D341Med (cell line): ENCODE data around the gene ABCC11.
"Not testable (repeated sequence)": the region's sequence is repeated elsewhere in the genome, so short reads cannot be mapped to it uniquely, and the experiment has no call there.

Source experiments
- DNase-seq: peaks from one replicate; pipeline ENCODE4 v3.0.0; 2012; ENCODE audit warnings: low spot score

ABCC11 gene

DNA sequence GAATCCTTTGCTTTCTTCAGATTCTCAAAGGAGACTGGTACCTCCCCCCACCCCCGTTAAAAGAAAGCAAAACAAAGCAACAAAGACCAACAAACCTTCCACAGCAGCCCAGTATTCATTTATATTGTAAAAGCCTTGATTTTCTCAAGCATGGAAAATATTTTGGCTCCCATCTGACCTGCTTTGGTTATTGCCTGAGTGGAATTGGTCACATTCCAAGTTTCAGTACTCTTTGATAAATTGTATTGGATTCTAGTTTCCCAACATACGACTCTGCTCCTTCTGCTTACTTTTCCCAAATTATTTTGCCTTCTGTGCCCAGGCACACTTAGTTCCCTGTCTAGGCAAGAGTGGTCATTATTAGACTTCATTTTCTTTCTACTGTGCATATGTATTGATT, 1.3 kb downstream of the ABCC11 start:
- DNase-seq = no peak

DNA sequence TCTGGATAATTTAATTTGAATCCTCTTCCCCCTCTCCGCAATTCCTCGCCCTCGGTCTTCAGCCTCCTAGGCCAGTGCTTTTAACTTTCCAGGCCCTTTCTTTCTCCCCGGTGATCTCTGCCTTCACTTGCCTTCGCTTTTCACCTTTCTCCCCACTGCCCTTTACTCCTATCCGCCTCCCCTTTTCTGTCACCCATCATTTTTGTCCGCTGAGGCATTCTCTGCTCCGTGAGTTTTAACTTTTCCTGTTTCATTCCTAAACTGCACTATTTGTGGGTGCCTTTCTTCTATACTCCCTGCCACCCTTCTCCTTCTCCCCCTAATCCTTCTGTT, 2.5 kb downstream of the ABCC11 start:
- DNase-seq = no peak

DNA sequence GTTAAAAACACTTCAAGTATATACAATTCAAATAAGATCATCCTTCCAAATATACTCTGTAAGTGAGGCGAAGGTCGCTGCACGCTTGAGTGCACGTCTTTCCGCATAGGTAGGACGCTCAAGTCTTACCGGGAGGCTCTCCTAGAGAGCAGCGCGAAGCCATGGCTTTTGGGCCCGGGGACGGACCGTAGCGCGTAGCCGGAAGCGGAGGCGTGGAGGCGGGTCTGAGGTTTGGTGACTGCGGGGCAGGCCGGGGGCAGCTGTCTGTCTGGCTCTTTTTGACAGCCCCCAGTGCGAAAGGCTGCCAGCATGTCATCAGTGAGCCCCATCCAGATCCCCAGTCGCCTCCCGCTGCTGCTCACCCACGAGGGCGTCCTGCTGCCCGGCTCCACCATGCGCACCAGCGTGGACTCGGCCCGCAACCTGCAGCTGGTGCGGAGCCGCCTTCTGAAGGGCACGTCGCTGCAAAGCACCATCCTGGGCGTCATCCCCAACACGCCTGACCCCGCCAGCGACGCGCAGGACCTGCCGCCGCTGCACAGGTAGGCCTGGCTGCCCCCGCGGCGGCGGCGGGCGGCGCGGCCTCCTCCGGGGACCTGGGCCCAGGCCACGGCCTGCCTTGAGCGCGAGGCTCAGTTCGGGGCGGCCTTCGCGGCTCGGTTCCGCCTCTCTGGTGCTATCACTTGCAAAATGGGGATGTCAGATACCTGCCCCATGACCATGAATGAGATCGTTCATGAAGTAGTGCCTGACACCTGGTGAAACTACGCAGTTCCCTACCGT, 3.1 kb downstream of the ABCC11 start, which contains the start of gene LONP2:
TSS of gene LONP2 (plus strand) at position 221 of the 783 bp plus-strand sequence. CDS start at position 310, 89 bp downstream.
- DNase-seq = peak; percentile 90

DNA sequence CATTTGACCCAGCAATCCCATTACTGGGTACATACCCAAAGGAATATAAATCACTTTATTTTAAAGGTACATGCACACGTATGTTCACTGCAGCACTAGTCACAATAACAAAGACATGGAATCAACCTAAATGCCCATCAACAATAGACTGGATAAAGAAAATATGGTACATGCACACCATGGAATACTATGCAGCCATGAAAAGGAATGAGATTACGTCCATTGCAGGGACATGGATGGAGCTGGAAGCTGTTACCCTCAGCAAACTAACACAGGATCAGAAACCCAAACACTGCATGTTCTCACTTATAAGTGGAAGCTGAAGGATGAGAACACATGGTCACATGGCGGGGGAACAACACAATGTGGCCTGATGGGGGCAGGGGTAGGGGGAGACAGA, 7.2 kb downstream of the ABCC11 start:
- DNase-seq = not testable (repeated sequence)

DNA sequence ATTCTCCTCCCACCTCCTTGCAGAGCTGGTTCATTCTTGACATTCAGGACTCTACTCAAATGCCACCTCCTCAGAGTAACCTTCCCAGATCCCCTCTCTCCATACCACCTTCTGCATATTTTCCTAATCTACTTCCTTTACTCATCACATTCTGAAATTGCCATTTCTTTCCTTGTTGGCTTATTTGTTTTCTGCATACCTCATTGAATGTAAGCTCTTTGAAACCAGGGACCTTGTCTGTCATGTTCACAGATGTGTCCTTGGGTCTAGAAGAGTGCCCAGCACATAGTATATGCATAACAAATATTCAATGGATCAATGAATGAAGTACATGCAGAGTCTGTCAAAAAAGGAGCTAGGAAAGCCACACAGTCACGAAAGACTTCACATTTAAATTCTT, 11.1 kb downstream of the ABCC11 start:
- DNase-seq = no peak

DNA sequence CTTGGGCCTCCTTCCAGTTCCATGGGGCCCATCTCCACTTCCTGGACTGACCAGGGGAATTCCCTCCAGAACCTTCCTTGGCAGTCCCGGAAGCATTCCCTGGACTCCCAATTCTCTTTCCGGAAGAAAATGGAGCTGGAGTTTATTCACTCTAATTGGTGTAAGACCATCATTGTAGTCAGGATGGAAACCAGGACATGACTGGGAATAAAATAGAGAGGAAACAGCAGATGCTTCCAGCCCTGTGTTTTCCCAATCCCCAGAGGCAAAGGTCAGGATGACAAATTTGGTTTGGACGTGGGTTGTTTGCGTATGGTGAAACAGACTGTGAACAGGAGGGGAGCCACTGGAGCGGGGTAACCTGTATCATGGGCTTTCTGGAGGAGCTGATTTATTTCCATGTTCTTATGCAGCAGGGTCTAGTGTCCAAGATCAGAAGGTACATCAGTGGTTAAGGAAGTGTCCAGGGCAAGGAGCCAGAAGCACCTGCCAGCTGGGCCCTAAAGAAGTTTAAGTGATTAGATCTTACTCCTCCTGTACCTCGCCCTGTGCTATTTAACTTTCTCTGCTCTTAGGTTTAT, 11.7 kb downstream of the ABCC11 start:
- no peak for DNase-seq

DNA sequence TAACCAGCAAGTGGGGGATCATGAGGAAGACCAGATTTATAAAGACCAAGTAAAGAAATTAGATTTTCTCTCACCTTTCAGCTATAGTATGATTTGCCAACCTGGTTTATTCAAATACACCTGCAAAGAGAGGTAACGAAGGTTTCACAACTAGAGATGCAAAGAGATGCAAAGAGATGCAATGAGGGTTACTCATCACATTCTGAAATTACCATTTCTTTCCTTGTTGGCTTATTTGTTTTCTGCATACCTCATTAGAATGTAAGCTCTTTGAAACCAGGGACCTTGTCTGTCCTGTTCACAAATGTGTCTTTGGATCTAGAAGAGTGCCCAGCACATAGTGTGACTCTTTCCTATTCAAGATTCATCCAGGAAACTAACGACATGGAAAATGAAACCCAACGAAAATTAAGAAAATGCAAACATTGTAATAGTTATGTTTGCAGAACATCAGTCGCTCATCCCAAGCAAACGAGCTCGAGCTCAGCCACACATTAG, 12.2 kb downstream of the ABCC11 start:
- no peak for DNase-seq

DNA sequence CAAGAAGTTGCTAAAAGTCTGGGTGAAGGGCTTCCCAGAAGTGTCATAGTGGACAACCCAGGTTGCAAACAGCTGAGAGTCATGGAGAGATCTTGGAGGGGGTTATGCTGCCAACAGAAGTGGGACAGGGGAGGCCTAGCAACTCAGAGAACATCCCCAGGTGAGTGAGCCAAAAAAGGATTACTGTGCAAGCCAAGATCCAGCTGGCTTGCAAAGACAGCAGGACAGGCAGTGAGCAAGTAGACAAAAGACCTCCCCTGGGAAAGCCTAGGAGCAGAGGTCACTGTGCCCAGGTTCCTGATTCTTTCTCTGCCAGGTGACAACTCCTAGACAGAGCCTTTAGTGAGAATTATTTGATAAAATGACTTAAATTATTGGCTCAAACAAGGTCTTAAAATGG, 12.7 kb downstream of the ABCC11 start:
- DNase-seq = no peak

DNA sequence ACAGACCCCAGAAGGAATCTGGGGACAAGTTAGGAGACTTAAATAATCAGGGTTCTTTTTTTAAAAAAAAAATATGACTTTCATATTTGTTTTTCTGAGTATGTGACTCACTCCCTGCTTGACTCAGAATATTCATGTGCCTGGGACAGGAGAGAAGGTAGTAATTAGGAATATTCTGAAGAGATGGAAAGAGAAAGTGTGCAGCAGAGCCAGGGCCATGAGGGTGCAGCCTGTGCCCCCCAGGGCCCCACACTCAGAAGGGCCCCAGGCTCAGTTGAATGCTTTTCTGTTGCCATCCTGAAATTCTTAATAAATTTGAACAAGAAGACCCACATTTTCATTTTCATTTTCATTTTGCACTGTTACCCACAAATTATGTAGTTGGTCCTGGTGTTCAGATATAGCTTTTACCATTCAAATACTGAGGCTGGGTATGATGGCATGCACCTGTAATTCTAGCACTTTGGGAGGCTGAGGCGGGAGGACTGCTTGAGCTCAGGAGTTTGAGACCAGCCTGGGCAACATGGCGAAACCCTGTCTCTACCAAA, 14.8 kb downstream of the ABCC11 start:
- DNase-seq = no peak

DNA sequence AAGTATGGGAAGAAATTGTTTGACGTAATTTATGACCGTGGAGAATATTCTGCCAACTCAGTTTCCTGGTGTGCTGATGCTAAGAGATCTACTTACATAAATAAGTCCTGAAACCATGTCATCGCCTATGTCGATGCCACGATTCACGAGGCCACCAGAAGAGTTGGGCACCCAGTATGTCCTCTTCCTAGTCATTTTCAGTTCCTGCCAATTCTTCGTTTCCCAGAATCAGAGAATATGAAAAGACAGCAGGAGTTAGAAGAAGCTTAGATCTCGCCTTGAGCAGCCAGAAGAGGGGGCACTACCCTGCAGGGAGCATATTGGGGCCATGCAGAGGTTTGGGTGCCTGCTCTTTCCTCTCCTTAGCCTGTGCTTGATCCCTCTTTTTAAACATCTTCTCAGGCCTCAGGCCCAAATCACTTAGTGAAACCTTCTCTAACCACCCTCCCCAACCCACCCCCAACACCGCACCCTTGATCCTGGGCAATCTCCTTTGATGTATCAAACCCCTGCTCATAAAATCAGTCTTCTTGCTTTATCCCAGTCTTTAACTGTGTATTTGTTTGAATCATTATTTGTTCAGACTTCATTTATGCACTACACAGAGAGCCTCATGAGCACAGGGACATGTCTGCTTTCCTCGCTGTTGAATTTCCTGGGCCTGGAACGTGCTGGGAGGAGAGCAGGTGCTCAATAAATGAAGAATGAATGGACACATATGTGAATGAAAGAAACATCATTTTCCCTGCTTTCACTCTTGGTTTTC, 15.4 kb downstream of the ABCC11 start:
- peak; percentile 65 for DNase-seq

DNA sequence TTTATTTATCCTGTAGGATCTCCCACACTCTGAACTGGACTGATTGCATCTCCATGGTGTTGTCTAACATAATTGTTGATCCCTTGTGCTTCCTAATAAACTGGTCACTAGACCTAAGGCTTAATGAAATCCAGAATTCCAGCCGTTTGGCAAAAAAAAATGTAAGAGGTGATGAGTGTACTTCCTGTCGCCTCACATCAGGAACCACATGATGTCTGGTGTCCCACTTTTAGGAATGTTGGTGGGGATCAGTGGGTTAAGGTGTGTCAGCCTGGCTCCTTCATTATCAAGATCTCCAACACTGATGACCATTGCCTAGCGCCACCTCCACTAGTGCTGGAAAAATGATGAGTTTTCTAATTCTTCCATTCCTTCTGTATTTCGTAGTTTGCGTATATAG, 21.9 kb downstream of the ABCC11 start:
- DNase-seq = no peak

DNA sequence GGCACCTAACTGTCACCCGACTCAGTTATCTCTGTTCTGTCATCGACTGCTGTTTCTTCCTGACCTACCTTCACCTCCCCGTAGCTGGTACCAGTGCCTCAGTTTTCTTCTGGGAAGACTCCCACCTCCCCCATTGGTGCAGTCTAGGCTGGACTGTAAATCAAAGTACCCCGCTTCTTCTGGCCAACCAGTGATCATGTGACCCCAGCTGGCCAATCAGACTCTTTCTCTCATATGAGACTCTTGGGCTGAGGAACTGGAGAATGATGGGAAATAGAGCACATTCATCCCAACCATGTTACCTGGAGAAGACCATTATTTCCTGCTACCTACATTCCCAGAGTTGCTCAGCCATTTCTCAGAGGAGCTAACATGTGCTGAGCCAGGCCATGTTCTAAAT, 23.8 kb downstream of the ABCC11 start:
- DNase-seq = no peak

DNA sequence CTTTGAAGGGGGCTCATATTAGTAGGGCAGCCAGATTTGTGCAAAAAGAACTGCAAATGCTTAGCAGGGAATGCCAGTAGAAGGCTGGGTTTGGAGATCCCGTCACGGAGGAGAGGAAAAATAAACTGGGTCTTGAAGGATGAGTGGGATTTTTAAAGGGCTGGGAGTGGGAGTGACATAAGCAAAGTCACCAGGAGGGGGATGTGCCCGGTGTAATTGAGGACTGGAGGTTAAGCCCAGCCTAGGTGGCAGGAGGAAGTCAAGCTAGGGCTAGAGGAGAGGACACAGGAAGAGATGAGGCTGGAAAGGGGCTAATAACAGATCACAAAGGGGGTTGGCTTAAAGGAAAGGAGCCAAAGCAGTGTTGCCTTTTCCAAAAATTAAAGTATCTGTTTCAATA, 26.4 kb downstream of the ABCC11 start:
- DNase-seq = no peak

DNA sequence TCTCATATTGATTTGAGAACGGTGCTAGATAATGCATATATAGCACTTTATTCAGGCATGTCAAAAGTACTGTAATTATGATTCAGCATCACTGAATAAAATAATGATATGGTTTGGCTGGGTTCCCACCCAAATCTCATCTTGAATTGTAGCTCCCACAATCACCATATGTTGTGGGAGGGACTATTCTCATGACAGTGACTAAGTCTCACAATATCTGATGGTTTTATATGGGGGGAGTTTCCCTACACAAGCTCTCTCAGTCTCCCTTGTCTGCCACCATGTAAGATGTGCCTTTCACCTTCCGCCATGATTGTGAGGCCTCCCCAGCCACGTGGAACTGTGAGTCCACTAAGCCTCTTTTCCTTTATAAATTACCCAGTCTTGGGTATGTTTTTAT, 28.9 kb downstream of the ABCC11 start:
- DNase-seq = no peak

DNA sequence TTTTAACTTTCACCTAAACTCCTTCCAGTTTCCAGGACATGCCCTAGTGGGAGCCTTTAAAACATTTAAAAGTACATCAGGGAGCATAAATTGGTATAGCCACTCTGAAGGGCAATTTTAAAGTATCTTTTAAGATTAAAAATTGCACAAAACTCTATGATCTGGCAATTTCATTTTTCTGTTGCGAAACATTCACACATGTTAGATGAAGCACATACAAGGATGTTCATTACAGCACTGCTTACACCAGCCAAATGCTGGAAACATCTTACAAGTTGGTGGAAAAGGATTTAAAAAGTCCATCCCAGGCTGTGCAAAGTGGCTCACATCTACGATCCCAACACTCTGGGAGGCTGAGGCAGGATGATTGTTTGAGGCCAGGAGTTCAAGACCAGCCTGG, 29.6 kb downstream of the ABCC11 start:
- no peak for DNase-seq

DNA sequence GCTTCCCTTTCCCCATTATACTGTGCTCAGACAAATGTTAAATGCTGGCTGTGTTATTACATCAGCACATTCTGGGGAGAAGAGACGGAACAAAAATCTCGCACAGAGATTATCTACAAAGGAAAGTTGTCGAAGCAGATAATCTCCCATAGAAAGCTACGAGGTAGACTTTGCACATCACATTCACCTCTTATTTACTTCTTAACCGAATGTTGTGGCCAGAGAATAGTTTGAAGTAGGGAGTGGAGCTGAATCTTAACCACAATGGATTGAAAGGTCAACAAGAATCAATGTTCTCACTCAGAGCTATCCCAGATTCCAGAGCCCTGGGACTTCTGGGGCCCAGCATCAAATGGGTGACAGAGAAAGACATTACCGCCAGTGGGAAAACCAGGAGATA, 31.6 kb downstream of the ABCC11 start:
- DNase-seq = no peak

DNA sequence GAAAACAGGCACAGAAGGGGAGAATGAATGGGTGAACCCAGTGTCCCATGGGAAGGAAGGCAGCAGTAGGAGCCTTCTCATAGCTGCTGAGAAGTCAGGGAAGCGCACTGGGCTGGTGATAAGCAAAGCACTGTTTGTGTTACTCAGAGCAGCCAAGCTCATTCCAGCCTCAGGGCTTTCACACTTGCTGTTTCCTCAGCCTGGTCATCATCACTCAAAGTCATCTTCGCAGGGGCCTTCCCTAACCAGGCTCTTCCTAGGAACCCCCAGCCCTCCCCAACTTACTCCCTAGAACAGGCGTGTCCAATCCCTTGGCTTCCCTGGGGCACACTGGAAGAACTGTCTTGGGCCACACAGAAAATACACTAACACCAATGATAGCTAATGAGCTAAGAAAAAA, 35.3 kb downstream of the ABCC11 start:
- DNase-seq = no peak

DNA sequence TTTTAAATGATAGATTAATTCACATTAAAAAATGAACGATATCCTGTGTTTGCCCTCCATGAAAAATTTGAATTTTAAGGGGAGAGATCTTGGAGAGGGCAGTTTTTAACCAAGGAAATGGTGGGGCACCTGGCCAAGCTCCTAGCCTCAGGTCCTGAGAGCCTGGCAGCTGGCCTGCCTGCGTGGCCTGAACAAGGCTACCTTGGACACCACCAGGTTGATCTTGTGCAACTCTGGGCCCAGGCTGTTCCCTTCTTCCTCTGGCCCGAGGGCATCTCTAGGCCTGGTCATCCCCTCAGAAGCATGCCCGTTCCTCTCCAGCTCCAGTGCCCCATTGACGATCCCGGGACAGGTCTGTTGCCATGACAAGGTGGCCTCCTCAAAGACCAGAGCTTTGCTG, 36.6 kb downstream of the ABCC11 start:
- DNase-seq = no peak

DNA sequence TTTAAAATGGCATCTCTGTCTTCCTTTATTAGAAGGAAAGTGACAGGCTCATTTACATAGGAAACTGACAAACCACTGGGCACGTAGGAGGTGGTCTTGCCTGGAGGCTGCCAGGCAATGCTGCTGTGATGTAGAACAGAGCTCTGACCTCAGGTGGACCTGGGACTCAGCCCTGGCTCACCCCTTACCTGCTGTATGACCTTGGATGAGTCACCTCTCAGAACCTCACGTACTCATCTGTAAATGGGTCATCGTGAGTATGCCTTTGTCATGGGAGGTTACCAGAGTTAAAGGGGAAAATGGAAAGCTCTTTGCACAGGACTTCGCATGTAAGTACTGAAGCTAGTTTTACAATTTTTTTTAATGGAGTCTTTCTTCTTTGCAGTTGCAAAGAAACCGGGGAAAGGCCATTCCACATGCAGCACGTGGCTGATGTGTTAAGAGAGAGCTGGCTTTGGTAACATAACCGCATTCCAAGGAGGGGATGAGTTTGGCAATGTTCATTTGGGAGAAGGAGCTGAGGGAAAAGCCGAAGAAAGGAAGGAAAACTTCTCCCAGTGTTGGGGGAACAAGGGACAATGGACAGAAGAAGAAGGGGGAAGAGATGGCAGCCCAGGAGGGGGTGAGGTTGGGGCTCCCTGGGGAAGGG, 40.6 kb downstream of the ABCC11 start:
- DNase-seq = no peak

DNA sequence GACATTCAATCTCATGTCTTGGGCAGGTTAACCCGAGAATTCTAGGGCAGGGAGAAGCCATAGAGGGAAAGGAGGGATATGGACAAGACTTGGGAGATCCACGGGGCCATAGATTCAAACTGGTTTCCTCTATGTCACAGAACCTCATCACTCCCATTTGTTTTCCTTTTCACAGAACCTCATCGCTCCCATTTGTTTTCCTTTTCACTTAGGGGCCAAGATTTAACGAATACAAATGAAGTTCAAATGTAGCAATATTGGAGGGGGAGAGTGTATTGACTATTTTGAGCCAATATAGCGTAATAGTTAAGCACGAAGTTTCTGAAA, 42.6 kb downstream of the ABCC11 start:
- no peak for DNase-seq

DNA sequence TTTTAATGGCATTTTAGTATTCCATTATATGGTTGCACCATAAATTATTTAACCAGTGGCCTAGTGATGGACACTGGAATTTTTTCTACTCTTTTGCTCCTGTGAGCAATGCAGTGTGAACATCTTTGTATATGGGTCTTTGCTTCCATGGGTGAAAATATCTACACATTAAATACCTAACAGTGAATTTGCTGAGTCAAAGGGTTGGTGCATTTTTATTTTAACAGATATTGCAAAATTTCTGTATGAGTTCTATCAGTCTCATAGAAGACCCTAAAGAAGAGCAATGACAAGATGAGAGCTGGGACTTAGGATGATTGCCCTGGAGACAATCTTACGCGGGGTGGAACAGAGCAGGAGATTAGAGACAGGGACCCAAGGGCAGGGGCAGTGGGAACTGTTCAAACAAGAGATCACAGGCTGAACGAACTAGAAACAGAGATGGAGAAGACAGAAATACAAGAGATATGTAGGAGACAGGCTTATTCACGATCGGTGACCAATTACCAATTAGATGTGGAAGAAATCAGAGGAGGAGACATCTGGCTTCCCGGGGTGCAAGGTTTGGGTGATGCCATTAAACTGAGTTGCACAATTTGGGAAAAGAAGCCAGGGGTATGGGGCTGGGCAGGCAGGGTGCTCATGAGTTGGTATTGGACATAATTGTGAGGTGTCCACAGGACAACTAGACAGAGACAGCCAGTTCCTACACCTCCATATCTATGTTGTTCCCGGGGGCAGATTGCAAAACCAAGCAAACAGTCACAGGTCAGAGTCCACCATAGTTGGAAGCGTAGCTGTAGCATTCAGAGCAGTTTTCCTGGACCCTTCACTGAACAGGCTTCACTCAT, 43.1 kb downstream of the ABCC11 start:
- no peak for DNase-seq
